GM19372 (cell line): ENCODE measurements around the gene CLCNKA.
A peak's percentile ranks its signal among the peaks of the same experiment; 100 is the strongest.
"Not testable (repeated sequence)": the region's sequence is repeated elsewhere in the genome, so short reads cannot be mapped to it uniquely, and the experiment has no call there.

Experiments
- ATAC-seq: cut with Tn5 transposase; IDR thresholded peaks from one replicate; pipeline ENCODE4 v1.9.1; 2021; ENCODE audit warnings: mild to moderate bottlenecking, low read depth, moderate library complexity; ENCODE audit not compliant: unreplicated experiment

CLCNKA gene

DNA sequence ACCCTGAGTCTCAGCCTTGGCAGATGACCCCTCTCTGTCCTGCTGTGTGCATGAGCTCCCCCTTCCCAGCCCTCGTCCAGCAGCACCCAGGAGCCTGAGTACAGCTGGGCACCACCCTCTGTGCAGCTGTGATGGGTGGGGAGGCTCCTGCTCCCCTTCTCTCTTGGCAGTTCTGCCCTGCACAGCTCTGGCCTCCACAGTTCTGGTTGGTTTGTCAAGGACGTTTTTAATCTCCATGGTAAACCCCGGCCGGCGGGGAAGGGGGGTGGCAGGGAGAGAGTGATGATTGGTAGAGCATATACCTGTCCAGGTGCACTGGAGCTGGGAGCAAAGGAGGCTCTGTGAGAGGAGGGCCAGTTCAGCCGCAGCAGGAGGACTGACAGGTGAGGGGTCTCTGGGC lies at the start of gene CLCNKA:
TSS of gene CLCNKA (plus strand) at position 356 of the 400 bp plus-strand sequence. CDS start 584 bp downstream, outside the sequence.
- ATAC-seq, result no peak

DNA sequence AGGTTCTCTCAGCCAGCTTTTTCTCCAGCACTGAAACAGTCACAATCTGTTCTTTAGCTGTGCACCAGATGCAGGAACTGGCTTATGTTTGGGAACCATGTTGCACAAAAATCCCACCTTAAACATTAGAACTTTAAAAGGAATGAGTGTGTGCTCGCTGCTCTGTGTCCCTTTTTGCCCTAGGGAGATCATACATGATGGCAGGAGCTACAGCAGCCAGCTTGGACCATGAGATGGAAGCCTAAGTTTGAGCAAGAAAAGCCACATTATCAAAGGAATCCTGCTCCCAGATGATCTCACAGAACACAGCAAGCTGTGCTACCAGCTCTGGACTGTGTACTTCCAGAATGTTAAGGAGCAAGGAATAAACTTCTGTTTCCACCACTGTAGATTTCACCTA lies 49.4 kb upstream of the CLCNKA start:
- no peak for ATAC-seq

DNA sequence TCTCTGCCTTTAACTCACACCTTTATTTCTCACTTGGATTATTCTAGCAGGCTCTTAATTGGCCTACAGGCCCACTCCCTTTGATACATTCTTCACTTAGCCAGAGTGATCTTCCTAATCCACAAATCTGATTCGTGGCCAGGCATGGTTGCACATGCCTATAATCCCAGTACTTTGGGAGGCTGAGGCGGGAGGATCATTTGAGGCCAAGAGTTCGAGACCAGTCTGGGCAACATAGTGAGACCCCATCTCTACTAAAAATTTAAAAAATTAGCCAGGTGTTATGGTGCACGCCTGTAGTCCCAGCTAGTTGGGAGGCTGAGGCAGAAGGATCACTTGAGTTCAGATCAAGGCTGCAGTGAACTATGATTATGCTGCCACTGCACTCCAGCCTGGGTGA lies 48.1 kb upstream of the CLCNKA start:
- no peak for ATAC-seq

DNA sequence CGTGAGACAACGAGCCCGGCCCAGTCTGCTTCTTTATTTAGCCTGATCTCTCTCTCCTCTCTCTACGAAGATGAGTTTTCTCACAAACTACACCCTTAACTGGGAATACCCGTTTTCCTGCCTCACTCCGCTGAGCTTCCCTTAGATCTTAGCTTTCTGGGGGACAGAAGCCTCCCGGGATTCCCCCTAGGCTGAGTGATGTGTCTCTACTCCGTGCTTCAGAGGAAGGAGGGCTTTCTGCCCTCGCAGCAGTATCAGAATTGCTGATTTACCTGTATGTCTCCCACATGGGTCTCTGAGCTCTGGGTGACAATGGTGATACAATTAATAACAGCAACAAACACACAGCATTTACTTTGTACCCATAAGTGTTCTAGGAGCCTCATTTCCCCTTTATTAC lies 47.0 kb upstream of the CLCNKA start:
- no peak for ATAC-seq

DNA sequence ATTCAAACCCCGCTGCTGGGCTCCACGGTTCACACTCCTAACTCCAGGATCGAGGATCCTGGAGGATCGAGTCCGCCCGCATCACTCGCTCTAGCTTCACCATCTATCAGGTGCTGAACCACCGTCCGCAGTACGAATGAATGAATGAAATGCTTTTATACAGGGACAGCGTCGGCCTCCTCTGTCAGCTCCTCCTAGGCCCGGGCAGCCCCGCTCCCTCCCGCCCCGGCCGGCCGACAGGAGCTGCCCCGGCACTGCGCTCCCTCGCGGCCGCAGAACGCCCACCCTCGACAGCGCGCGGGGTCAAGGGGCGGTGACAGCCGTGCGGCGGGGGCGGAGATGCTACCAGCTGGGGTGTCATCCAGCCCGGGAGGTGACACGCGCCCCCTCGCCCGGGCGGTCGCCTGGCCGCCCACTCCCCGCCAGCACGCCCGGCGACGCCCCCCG lies 46.5 kb upstream of the CLCNKA start:
- ATAC-seq, result peak; percentile 62

DNA sequence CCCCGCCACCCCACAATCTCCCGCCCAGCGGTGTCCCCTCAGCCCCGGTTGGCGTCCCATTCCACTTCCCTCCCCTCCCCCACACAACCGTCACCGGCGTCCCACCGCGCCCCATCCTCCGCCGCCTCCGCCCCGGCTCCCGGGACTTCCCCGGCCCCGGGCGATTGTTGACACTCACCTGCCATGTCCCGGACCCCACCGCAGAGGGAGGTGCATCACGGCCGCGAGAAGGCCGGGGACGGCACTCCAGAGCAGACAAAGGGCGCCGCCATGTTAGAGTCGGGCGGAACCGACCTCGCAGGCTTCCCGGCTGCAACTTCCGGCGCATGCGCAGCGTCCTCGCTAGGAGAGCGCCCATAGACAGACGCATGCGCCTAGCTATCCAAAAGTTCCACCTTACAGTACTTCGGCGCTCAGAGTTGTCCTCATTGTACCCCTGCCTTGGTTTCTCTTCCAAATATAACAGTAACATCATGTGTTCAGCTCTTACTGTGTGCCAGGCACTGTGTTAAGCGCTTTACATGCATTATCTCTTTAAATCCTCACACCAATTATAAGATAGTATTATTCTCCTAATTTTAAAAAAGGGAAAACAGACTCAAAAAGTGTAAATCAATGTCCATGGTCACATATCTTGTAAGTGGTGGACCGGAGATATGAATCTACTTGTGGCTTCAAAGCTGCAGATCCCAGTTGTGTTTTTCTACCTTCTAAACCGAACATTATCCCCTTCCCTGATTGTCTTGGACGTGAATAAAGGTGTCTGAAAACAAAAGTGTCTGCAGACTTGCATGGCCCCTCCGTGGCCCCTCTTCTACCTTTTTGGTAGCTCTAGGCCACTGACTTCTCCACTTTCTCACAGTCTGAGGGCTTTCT lies 45.8 kb upstream of the CLCNKA start, which contains the start of gene ZBTB17:
TSS of gene ZBTB17 (minus strand) at position 297 of the 876 bp plus-strand sequence. CDS start 27,606 bp downstream, outside the sequence.
- peak; percentile 75 for ATAC-seq

DNA sequence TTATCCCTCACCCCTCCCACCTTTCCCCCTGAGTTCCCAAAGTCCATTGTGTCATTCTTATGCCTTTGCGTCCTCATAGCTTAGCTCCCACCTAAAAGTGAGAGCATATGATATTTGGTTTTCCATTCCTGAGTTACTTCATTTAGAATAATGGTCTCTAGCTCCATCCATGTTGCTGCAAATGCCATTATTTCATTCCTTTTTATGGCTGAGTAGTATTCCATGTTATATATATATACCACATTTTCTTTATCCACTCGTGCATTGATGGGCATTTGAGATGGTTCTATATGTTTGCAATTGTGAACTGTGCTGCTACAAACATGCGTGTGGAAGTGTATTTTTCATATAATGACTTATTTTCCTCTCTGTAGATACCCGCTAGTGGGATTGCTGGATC lies 43.9 kb upstream of the CLCNKA start:
- not testable (repeated sequence) for ATAC-seq

DNA sequence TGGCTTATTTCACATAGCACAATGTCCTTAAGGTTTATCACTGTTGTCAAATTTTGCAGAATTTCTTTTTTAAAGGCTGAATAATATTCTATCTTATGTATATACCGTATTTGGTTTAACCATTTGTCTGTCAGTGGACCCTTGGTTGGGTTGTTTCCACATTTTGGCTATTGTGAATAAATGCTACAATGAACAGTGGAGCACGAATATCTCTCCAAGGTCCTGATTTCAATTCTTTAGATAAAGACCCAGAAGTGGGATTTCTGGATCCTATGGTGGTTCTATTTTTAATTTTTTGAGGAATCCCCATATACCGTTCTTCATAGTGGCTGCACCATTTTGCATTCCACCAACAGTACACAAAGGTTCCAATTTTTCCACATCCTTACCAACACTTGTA lies 40.2 kb upstream of the CLCNKA start:
- no peak for ATAC-seq

DNA sequence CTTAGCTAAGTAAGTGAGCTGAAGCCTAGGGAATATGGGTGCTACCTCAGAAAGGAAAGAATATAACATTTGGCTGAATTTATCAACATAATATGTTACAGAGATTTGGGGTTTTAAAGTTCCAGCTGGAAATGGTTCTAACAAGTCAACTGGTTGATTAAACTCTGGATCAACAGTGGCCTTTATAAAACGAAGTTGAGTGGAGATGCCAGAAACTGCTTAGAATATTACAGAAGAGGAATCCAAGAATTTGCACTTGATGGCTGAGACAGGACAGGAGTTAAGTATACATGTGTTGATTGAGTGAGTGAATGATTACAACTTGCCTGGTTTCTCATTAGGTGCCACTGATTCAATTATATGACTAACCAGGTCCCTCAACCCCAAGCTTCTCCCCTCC lies 38.6 kb upstream of the CLCNKA start:
- ATAC-seq, result no peak

DNA sequence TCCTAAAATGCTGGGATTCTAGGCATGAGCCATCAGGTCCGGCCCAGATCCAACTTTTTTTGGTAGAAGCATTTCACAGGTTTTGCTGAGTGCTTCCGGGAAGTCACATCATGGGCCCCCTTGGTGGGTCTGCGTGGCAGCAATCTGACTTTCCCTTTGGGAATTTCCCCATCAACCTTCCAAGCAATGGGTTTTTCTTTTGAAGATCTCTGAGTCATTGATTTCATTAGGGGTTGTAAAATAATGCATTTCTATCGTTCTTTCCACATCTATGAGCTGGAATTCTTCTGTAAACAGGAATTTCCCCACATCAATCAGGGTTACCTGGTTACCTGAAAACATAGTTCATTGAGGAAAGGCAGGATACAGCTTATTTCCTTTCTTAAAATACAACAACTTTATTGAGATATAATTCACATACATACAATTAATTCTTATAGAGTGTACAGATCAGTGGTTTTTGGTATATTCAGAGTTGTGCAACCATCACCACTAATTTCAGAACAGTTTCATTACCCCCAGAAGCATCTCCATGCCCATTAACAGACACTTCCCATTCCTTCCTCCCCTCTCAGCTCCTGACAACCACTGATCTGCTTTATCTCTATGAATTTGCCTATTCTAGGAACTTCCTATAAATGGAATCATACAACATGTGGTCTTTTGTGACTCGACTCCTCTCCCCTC lies 36.1 kb upstream of the CLCNKA start:
- ATAC-seq, result no peak

DNA sequence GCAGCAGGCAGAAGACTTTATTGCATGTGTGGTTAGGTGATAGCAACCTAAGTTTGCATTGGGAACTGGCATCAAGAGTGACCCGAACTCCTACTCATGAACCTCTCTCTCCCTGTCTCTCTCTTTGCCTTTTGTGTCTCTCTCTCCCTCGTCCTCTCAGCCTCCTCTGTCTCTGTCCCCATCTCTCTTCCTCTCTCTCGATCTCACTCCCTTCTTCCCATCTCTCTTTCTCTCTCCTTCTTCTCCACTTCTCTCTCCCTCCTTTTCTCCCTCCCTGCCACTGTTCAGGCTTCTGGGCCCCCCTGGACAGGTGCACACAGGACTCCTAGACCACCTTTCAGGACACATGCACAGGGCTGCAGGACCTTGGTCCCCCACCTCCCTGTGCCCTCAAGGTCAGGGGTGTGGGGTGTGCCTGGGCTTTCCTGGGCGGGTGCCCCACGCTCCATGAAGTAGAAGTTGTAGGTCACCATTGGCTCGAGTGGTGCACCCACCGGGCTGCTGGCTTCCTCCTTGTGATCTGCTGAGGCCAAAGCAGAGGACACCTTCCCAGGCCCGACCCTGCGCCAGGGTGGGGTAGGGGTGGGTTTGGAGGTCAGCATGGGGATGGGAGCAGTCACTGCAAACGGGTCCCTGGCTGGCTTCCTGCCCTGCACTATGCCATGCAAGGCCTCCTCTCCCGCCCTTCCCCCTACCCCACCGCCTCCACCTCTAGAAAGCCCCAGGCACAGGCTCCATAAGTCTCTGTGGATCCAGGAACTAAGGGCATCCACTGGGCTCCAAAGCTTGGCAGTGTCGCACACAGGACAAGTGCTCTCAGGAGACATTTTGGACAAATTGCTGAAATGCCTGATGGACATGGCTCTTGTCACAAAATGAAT lies 32.7 kb upstream of the CLCNKA start:
- no peak for ATAC-seq

DNA sequence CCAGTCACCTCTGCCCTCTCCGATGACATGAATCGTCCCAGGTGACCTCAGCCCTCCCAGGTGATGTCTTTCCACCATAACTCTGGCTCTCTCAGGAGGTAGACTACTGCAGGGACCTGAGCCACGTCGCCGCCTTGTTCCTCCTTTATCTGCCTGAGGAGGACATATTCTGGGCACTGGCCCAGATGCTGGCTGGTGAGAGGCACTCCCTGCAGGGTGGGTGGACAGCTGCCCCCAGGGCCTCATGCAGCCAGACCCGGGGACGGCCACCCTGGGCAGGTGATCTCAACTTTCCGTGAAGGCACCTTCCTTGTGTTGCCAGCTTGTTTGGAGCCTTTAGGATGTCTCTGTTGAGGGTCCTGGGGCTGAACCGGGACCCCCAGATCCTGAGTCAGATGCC lies 32.1 kb upstream of the CLCNKA start:
- no peak for ATAC-seq

DNA sequence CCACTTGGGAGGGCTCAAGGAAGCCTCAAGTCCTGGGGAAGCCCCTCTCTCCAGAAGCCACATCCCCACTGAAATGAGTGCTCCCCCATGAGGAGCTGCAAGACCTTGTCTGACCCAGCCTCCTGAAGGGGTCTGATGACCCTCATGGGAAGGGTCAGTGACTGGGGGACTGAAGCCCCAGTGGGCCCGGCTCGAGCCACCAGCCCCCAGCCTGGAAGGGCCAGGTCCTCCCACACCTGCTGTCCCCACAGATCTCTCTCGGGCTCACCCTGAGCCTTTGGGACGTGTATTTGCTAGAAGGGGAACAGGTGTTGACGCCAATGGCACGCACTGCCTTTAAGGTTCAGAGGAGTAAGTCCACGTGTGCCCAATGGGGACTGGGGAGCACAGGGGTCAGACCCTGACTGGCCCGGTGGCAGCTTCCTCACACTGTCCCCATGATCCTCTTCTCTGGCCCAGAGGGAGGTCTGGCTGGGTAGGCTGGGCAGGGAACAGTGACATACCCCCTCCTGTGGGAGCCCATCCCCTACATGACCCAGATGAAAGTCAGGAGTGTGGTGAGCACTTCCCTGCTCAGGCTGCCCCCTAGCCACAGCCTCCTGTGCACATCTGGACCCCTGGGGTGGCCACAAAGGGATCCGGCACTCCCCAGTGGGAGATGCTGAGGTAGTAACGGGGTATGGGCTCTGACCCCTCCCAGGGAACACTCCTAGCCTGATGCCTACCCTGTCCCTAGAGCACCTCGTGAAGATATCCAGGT lies 30.2 kb upstream of the CLCNKA start:
- no peak for ATAC-seq

DNA sequence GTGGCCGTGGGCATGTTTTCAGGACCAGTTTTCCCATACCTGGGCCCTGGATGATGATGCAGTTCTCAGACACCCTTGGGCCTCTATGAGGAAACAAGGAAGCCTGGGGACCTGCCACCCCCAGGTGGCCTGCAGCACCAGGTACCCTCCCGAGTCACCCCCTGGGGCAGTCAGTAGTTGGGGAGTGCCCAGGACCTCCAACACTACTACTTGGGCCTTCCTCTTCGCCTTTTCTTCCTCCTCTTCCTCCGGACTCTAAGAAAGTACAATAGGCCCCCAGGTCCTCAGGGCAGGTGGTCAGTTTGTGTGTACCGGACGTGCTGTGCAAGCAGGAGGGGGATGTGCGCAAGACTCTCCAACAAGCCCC lies 29.7 kb upstream of the CLCNKA start:
- ATAC-seq, result no peak

DNA sequence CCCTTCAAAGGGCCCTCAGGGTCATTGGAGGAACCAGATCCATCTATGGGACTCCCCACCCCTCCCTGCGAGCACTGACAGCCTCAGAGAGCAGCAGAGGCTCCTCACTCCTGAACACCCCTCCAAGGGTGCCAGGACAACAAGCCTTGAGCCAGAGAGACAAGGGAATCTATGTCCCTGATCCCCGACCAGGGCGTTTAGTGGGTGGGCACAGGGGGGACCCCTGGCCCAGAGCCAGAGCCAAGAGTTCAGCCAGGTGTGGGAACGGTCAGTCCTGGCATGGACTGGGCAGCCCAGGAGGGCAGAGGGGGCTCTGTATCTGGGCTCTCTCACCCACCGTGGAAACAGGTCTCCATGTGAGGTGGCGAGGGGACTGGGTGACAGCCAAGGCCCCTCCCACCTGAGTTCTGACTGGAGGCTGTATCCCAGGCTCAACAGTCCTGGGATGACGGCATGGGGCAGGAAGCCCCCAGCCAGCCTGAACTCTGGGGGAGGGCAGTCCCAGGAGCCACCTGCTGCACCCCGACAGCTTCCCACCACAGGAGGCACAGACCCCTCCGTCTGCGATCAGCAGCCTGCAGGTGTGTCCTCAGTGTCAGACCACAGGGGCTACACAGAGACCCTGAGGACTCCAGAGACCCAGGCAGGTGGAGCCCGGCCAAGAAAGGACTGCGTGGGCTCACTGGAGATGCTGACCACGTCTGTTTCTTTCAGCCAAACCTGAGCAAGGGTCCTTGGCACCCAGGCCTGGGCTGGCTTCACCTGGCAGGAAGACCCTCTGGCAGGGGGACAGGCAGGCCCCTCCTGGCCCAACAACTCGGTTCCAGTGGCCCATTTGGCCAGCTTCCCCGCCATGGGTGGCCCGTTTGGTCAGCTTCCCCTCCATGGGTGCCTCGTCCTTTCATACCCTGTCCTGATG lies 29.0 kb upstream of the CLCNKA start:
- ATAC-seq, result no peak

DNA sequence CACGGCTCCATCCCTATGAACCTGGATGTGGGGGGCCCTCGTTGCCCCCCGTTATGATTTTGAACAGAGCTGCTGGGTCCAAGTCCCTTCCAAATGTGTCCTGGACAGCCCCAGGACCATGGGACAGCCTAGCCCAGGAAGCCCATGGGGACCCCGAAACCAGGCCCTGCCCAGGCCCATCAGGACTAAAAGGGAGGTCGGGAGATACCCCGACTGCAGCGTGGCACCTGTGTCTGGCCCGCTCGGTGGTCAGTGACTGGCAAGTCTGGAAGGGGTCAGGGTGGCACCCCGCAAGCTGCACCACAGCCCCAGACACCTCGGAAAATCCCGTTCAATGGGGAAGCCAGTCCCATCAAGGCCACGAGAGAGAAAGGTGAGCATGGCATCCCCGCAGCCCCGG lies 28.2 kb upstream of the CLCNKA start:
- ATAC-seq, result no peak

DNA sequence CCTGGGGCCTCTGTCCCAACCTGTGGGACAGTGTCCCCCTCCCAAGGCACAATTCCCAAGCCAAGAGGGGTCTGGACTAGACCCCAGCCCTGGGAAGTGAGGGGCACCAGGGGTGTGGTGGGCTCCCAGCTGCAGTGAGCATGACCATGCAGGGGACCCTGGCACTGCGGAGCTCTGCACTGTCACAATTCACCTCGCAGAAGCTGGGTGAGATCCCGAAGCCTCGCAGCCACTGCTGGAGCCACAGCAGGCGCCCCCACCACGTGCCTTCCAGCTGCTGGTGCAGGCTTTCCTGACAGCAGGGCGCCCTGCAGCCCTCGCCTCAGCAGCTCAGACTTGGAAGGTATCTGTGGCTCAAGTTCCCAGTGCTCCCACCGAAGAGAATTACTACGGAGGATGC lies 27.8 kb upstream of the CLCNKA start:
- ATAC-seq, result no peak

DNA sequence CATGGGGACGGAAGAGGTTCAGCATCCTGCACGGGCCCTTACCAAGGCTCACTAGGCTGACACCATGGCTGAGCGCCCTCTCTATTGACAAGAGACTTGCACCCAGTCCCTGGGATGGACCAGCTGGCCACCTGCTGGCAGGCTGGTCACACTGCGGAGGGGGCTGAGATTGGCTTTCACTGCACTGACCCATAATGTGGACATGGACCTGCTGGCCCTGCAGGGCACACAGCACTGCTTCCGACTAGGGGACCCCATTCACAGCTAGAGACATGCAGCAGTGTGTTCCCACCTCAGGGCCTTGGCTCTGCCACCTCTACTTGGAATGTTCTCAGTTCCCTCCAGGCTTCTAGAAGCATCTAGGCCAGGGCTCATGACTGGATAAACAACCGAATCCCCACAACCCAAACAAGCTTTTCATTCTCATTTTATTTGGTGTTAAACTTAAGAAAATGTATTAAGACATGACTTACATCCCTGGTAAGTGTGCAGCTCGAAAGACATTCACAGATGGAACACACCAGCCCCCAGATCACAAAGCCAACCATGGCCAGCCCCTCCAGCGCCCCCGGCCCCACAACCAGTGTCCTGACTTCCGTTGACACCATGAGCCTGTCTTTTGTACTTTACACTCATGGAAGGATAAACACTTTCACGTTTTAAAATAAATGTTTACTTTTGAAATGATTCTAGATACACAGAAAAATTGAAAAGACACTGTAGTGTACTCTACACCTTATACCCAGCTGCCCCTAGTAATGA lies 27.1 kb upstream of the CLCNKA start:
- no peak for ATAC-seq
